WI38 (cell line): ENCODE data around the gene PDHX.

Experiments used
- H3K4me3 ChIP-seq: 2 replicates; pipeline ENCODE4 v1.5.1; 2011; ENCODE audit warnings: low read depth, mild to moderate bottlenecking, control low read depth, low read length
- TF ChIP-seq, protein P1 (sequence below): IDR thresholded peaks from 2 replicates; pipeline ENCODE4 v1.5.1; 2012; ENCODE audit warnings: low read depth, mild to moderate bottlenecking, control low read depth, low read length

Gene PDHX

DNA sequence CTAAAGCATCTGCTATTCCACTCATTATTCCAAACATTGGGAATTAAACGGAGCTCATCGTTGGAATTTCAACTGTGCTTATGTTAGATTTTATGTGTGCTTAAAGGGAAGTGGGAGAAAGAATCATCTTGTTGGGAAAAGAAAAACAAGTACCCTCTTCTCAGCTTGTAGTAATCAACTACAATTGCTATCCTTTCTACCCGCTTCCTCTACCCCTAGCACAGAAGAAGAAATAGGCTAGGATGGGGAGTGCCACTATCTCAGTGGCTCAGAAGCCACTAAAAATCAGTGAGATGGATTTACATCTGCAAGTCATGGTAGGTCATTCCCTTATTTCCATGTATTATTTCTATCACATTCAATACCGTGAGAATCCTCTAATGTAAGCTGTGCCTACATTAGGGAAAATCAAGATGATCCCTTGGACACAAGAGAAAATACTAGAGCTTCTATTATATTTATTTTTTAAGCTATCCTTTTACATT is 124.7 kb downstream of the PDHX start:
- TF ChIP-seq, protein P1, sequence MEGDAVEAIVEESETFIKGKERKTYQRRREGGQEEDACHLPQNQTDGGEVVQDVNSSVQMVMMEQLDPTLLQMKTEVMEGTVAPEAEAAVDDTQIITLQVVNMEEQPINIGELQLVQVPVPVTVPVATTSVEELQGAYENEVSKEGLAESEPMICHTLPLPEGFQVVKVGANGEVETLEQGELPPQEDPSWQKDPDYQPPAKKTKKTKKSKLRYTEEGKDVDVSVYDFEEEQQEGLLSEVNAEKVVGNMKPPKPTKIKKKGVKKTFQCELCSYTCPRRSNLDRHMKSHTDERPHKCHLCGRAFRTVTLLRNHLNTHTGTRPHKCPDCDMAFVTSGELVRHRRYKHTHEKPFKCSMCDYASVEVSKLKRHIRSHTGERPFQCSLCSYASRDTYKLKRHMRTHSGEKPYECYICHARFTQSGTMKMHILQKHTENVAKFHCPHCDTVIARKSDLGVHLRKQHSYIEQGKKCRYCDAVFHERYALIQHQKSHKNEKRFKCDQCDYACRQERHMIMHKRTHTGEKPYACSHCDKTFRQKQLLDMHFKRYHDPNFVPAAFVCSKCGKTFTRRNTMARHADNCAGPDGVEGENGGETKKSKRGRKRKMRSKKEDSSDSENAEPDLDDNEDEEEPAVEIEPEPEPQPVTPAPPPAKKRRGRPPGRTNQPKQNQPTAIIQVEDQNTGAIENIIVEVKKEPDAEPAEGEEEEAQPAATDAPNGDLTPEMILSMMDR = no peak
- H3K4me3 ChIP-seq = no peak overlapping the region

DNA sequence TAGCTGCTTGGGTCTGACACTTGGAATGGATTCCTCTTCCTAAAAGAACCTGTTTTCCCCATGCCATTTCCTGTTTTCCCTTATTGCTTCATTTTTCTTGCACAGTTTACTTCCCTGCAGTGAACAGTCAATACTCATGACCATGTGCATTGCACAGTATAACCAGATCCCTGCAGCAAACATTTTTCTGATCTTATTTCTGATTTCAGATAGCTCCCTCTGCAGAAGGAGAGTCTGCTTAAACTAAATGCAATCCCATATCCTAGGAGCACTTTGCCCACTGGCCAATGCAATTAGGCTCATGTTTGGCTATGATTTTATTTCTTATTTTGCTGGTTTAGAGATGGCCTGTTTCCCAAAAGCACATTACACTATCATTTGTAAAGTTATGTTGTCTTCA is 125.8 kb downstream of the PDHX start:
- TF ChIP-seq, protein P1 = no peak
- H3K4me3 ChIP-seq = no peak overlapping the region

DNA sequence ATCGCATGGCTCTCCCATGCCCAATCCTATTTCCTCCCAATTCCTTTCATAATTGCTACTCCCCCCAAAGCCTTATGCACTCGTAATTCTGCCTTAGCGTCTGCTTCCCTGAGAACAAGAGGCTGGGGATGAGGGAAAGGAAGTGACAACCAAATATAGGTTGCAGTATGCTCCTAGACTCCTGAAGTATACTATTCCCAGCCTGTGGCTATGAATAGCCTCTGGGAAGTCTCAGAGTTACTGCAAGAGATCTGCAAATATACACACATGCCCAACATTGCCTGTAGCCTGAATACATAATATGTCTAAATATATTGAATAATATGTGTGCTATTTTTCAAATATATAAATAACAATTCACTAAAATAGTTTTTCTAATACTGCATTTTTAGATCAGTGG is 126.5 kb downstream of the PDHX start:
- no peak overlapping the region for H3K4me3 ChIP-seq
- TF ChIP-seq, protein P1 = no peak

GRCh38 chr11:35043936-35044335 is 127.5 kb downstream of the PDHX start:
- TF ChIP-seq, protein P1 = no peak
- no peak overlapping the region for H3K4me3 ChIP-seq

DNA sequence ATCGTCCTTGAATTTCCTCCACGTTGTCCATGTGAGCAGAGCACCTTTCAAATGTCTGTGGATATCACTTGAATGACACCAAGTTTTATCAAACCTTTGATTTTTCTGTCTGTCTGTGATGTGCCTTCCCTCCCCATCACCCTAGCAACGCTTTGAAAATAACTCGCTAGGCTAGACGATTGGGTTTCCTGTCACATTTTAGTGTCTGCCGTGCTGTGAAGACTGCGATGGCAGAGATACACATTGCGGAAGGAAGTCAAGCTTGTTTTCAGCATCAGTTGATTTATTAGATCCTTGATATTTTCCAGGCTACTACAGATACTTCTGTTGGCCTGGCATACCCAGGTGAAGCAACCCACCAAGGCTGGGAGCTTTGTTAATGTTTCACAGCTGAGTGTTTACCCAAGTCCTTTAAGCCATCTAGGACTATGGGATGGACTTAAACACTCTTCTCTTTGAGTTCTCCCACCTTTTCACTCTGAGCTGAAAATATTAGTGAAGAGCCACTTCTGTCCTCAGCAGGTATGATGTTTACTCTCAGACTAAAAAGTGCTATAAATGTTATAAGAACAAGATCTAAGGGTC is 128.9 kb downstream of the PDHX start:
- TF ChIP-seq, protein P1 = no peak
- no peak overlapping the region for H3K4me3 ChIP-seq
